ENCODE measurements around the gene TMEM222.

TMEM222 gene

GRCh38 chr1:27368869-27369582 lies 47.1 kb downstream of the TMEM222 start:
- Histone ChIP-seq H3K4me3 (ENCODE audit: low read length) (no peak overlapping the region), H3K9me2 (replicated peaks; ENCODE audit: insufficient read depth, low read length) (no peaks in the 10 kb centered on the region), H3K9me3 (replicated peaks; ENCODE audit: insufficient read depth, low read length) (no peaks in the 10 kb centered on the region), H3K36me3 (replicated peaks; ENCODE audit: insufficient read depth, low read length) (no peaks in the 10 kb centered on the region), H2AFZ (ENCODE audit: low read length) (no peak overlapping the region), H4K20me1 (ENCODE audit: insufficient read depth, low read length) (no peaks in the 10 kb centered on the region), H3K27me3 (replicated peaks; ENCODE audit: insufficient read depth, low read length) (no peaks in the 10 kb centered on the region), H3F3A (ENCODE audit: insufficient read depth, low read length) (peaks cover 3% of the 10 kb centered on the region; the same call in 1 of the 2 replicates), H3K9ac (ENCODE audit: low read length) (no peak overlapping the region), H3K27ac (ENCODE audit: low read length) (no peak overlapping the region), H3K4me1 (ENCODE audit: low read length) (peaks cover 8% of the 10 kb centered on the region), H3K4me2 (ENCODE audit: low read depth, low read length) (no peak overlapping the region), H3K79me2 (ENCODE audit: low read length) (no peaks in the 10 kb centered on the region)
- no peak for TF ChIP-seq EZH2 (optimal IDR thresholded peaks at IDR 0.05; ENCODE audit: low read depth, low read length)
- no peak for TF ChIP-seq EZH2phosphoT487 (IDR thresholded peaks at IDR 0.05; ENCODE audit: low read length)
- no peak for TF ChIP-seq CTCF (IDR thresholded peaks at IDR 0.05; ENCODE audit: low read length)
- DNase-seq = no peak

- TF ChIP-seq EZH2phosphoT487 (IDR thresholded peaks at IDR 0.05; ENCODE audit: low read length) (no peak), EZH2 (optimal IDR thresholded peaks at IDR 0.05; ENCODE audit: low read depth, low read length) (no peak), CTCF (IDR thresholded peaks at IDR 0.05; ENCODE audit: low read length) (no peak)
- H3K4me2 ChIP-seq (ENCODE audit: low read depth, low read length) = no peak overlapping the region
- no peaks in the 10 kb centered on the region for H3K79me2 ChIP-seq (ENCODE audit: low read length)
Observed at GRCh38 chr1:27372022-27372807, 50.3 kb downstream of the TMEM222 start.

GRCh38 chr1:27372808-27373690 lies 51.1 kb downstream of the TMEM222 start:
- Histone ChIP-seq H3K9ac (ENCODE audit: low read length) (no peak overlapping the region), H3K4me2 (ENCODE audit: low read depth, low read length) (no peak overlapping the region), H3K27ac (ENCODE audit: low read length) (no peak overlapping the region), H2AFZ (ENCODE audit: low read length) (no peak overlapping the region), H4K20me1 (ENCODE audit: insufficient read depth, low read length) (no peaks in the 10 kb centered on the region), H3K27me3 (replicated peaks; ENCODE audit: insufficient read depth, low read length) (0 out of 2 replicates have a peak, but pooled peaks cover 2% of the 10 kb centered on the region), H3K4me3 (ENCODE audit: low read length) (no peak overlapping the region), H3K79me2 (ENCODE audit: low read length) (no peaks in the 10 kb centered on the region), H3K9me2 (replicated peaks; ENCODE audit: insufficient read depth, low read length) (no peaks in the 10 kb centered on the region), H3F3A (ENCODE audit: insufficient read depth, low read length) (no peaks in the 10 kb centered on the region), H3K9me3 (replicated peaks; ENCODE audit: insufficient read depth, low read length) (no peaks in the 10 kb centered on the region), H3K4me1 (ENCODE audit: low read length) (no peaks in the 10 kb centered on the region), H3K36me3 (replicated peaks; ENCODE audit: insufficient read depth, low read length) (no peaks in the 10 kb centered on the region)
- TF ChIP-seq EZH2 (optimal IDR thresholded peaks at IDR 0.05; ENCODE audit: low read depth, low read length) (no peak), CTCF (IDR thresholded peaks at IDR 0.05; ENCODE audit: low read length) (peak; percentile 21; the same call in 1 of the 2 replicates), EZH2phosphoT487 (IDR thresholded peaks at IDR 0.05; ENCODE audit: low read length) (no peak)
- no peak for DNase-seq

More at GRCh38 chr1:27372022-27372807, 50.3 kb downstream of the TMEM222 start:
- no peak overlapping the region for H3K4me3 ChIP-seq (ENCODE audit: low read length)
- H4K20me1 ChIP-seq (ENCODE audit: insufficient read depth, low read length) = no peaks in the 10 kb centered on the region
- 0 out of 2 replicates have a peak, but pooled peaks cover 2% of the 10 kb centered on the region for H3K27me3 ChIP-seq (replicated peaks; ENCODE audit: insufficient read depth, low read length)
- H3F3A ChIP-seq (ENCODE audit: insufficient read depth, low read length) = no peaks in the 10 kb centered on the region
- H2AFZ ChIP-seq (ENCODE audit: low read length) = no peak overlapping the region
- no peaks in the 10 kb centered on the region for H3K9me3 ChIP-seq (replicated peaks; ENCODE audit: insufficient read depth, low read length)
- DNase-seq = no peak
- no peaks in the 10 kb centered on the region for H3K36me3 ChIP-seq (replicated peaks; ENCODE audit: insufficient read depth, low read length)
- H3K4me1 ChIP-seq (ENCODE audit: low read length) = 0 out of 2 replicates have a peak, but pooled peaks cover under 1% of the 10 kb centered on the region
- no peak overlapping the region for H3K27ac ChIP-seq (ENCODE audit: low read length)
- no peaks in the 10 kb centered on the region for H3K9me2 ChIP-seq (replicated peaks; ENCODE audit: insufficient read depth, low read length)
- H3K9ac ChIP-seq (ENCODE audit: low read length) = no peak overlapping the region

Measured in MM.1S (cell line).